AG10803 (cell line): ENCODE data around the gene MMAB.

ENCODE experiments used
- DNase-seq: peaks from one replicate; pipeline ENCODE4 v3.0.0; 2010; ENCODE audit warnings: low read depth
- H3K4me3 ChIP-seq: 2 replicates; pipeline ENCODE4 v1.5.1; 2011; ENCODE audit warnings: mild to moderate bottlenecking, low read length, control low read depth
- CTCF ChIP-seq: conservative IDR thresholded peaks from 2 replicates; pipeline ENCODE4 v1.5.1; 2011; ENCODE audit warnings: mild to moderate bottlenecking, low read length, control low read depth, inconsistent platforms

MMAB gene

GRCh38 chr12:109573029-109573913 is at the start of gene MMAB, which contains the start of gene MVK:
Gene MMAB (minus strand): TSS chr12:109573504. CDS start chr12:109573480, 24 bp downstream.
Gene MVK (plus strand): TSS chr12:109573794. CDS start chr12:109574823, 1,029 bp downstream.
- peak; percentile 98 for DNase-seq
- TF ChIP-seq CTCF, result no peak
- H3K4me3 ChIP-seq, result peak within 1 kb of the TSS; percentile 92

GRCh38 chr12:109621901-109622364 is 48.6 kb upstream of the MMAB start:
- peak; percentile 13 for DNase-seq
- no peak overlapping the region for H3K4me3 ChIP-seq
- no peak for TF ChIP-seq CTCF

GRCh38 chr12:109621211-109621694 is 47.9 kb upstream of the MMAB start:
- TF ChIP-seq CTCF, result no peak
- no peak overlapping the region for H3K4me3 ChIP-seq
- DNase-seq, result peak; percentile 92

- no peak for TF ChIP-seq CTCF
- no peak overlapping the region for H3K4me3 ChIP-seq
These were observed 45.8 kb upstream of the MMAB start for GRCh38 chr12:109619002-109619604.

GRCh38 chr12:109618082-109618481 is 44.8 kb upstream of the MMAB start:
- no peak overlapping the region for H3K4me3 ChIP-seq
- TF ChIP-seq CTCF, result no peak
- DNase-seq, result no peak

More at GRCh38 chr12:109619002-109619604, 45.8 kb upstream of the MMAB start:
- DNase-seq, result no peak

- no peak for TF ChIP-seq CTCF
- DNase-seq, result no peak
- H3K4me3 ChIP-seq, result no peak overlapping the region
These were observed 44.2 kb upstream of the MMAB start for GRCh38 chr12:109617491-109617890.
